Vagina (tissue), 2 donors: Measurements from ENCODE around the gene SLC22A23. TPM values are rescaled to one million over a fixed set of nuclear protein-coding genes. Genes with fewer than 3 reads are reported as not detected.

ENCODE experiments used
- DNase-seq, 2 donors: peaks; one replicate each; pipeline ENCODE4 v3.0.0-alpha.2; 2017; ENCODE audit errors: extremely low spot score in 2 of 2
- H3K27ac ChIP-seq: fragments of 200-600 bp; sonication (generic); one replicate; pipeline ENCODE4 v1.5.1; 2019
- H3K27me3 ChIP-seq: fragments of 200-600 bp; sonication (generic); one replicate; pipeline ENCODE4 v1.5.1; 2019
- H3K36me3 ChIP-seq, 2 donors: fragments of 200-600 bp; sonication (generic); one replicate each; pipeline ENCODE4 v1.5.1; 2017 to 2019
- H3K4me1 ChIP-seq: fragments of 200-600 bp; sonication (generic); one replicate; pipeline ENCODE4 v1.5.1; 2019
- H3K4me3 ChIP-seq, 2 donors: fragments of 200-600 bp; sonication (generic); 1 replicate in 1 of 2; 2 replicates in 1 of 2; pipeline ENCODE4 v1.5.1; 2016 to 2019
- H3K9me3 ChIP-seq: fragments of 200-600 bp; sonication (generic); one replicate; pipeline ENCODE4 v1.5.1; 2019
- CTCF ChIP-seq, 3 experiments: fragments of 450-650 bp in 2 of 3; fragments of 200-600 bp in 1 of 3; sonication (generic) in 1 of 3; IDR thresholded peaks; one replicate each; pipeline ENCODE4 v1.5.1; 2017 to 2019; ENCODE audit warnings: antibody characterized with exemption in 3 of 3, mild to moderate bottlenecking in 2 of 3, moderate library complexity in 2 of 3
- POLR2A ChIP-seq, 2 donors: fragments of 450-650 bp; IDR thresholded peaks; one replicate each; pipeline ENCODE4 v1.6.1; 2017; ENCODE audit warnings: antibody characterized with exemption in 2 of 2, mild to moderate bottlenecking in 2 of 2, moderate library complexity in 2 of 2
- POLR2AphosphoS5 ChIP-seq, 2 donors: sonication (generic); formaldehyde crosslinking; IDR thresholded peaks; one replicate each; pipeline ENCODE4 v1.9.0; 2017; ENCODE audit warnings: antibody characterized with exemption in 2 of 2, mild to moderate bottlenecking in 2 of 2, low read depth in 1 of 2; ENCODE audit not compliant: insufficient read depth in 1 of 2
- intact Hi-C: fragments of 100-400 bp; cut with DNase I; formaldehyde crosslinking; loops from one replicate; pipeline ENCODE4 v1.15.1; 2023
- total RNA-seq: library from RNA; depleted of rRNA; stranded (reverse); fragments of >200 nt; gene quantifications from one replicate; pipeline ENCODE4 v1.2.3, GENCODE V29; 2016

The SLC22A23 gene
- total RNA-seq, 1 donor from 2014 or later: 40.5 TPM

- Histone ChIP-seq H3K4me1 (peaks cover 7% of the 10 kb centered on the region), H3K36me3 (no peaks in the 10 kb centered on the region), H3K27me3 (no peaks in the 10 kb centered on the region), H3K27ac (no peak overlapping the region), H3K9me3 (no peaks in the 10 kb centered on the region), H3K4me3 (no peak overlapping the region)
- intact Hi-C loops: no loop called here
- DNase-seq: no peak
- no peak for TF ChIP-seq POLR2A (IDR thresholded peaks at IDR 0.05)
- peak in 1 of 2 donors; percentile 64 for TF ChIP-seq POLR2AphosphoS5 (IDR thresholded peaks at IDR 0.05; ENCODE audit: insufficient read depth in 1 of 2, low read depth in 1 of 2)
Observed at GRCh38 chr6:3419624-3420272, 37.1 kb downstream of the SLC22A23 start.

DNA sequence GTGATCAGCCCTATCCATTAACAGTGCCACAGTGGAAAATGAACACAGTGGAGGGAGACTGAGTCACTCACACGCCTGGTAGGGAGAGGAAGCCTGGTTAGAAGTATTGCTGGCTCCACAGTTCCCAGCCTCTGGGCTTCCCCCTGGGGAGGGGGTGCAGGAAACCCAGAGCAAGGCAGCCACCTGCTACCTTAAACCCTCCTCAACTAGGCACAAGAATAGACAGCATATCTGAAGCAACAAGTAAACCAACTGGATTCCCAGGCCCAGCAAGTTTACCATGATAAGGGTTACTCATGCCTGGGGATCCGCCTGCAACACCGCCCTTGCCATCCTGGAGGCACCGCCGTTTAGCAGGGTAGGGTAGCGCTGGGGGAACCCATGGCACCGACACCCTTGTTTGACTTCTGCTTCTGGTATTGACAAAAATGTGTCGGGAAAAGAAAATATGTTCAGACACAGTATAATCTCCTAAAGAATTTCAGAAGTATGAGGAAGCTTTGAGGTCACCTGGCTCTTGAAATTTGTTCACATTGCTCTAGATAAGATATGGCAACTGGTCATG lies 38.3 kb downstream of the SLC22A23 start:
- H3K27ac ChIP-seq: no peak overlapping the region
- intact Hi-C loops: no loop called here

GRCh38 chr6:3417473-3417872 lies 39.4 kb downstream of the SLC22A23 start:
- Histone ChIP-seq H3K27me3 (no peaks in the 10 kb centered on the region), H3K4me1 (peaks cover 7% of the 10 kb centered on the region), H3K36me3 (no peaks in the 10 kb centered on the region), H3K9me3 (no peaks in the 10 kb centered on the region), H3K4me3 (no peak overlapping the region), H3K27ac (no peak overlapping the region)
- DNase-seq: no peak
- intact Hi-C loops: no loop called here
- TF ChIP-seq CTCF (IDR thresholded peaks at IDR 0.05): no peak
- no peak for TF ChIP-seq POLR2A (IDR thresholded peaks at IDR 0.05)
- TF ChIP-seq POLR2AphosphoS5 (IDR thresholded peaks at IDR 0.05; ENCODE audit: insufficient read depth in 1 of 2, low read depth in 1 of 2): no peak

More for the DNA sequence above, 38.3 kb downstream of the SLC22A23 start:
- Histone ChIP-seq H3K4me1 (peaks cover 7% of the 10 kb centered on the region), H3K4me3 (no peak overlapping the region), H3K36me3 (no peaks in the 10 kb centered on the region), H3K27me3 (no peaks in the 10 kb centered on the region), H3K9me3 (no peaks in the 10 kb centered on the region)
- TF ChIP-seq POLR2AphosphoS5 (IDR thresholded peaks at IDR 0.05; ENCODE audit: insufficient read depth in 1 of 2, low read depth in 1 of 2) (peak in 1 of 2 donors; percentile 53), CTCF (IDR thresholded peaks at IDR 0.05) (no peak), POLR2A (IDR thresholded peaks at IDR 0.05) (no peak)
- DNase-seq: no peak

DNA sequence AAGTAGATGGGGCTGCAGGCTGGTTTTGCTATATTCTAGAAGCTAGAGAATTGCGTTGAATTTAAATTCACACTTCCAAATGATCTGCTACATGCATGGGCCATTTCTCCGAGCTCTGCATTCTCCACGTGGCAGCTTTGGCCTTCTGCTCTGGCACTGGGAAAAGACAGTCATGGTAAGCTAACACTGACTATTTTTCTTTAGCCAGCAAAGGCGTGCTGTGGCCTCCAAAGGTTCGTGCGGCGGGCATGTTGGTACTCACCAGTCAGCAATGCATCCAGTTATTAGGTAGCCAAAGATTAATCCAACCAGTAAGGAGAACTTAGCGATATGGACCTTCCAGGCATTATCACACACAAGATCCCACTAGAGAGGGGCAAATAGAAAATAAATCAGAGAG lies 41.4 kb downstream of the SLC22A23 start:
- H3K4me1 ChIP-seq: peaks cover 11% of the 10 kb centered on the region
- H3K27me3 ChIP-seq: no peaks in the 10 kb centered on the region
- no peaks in the 10 kb centered on the region for H3K36me3 ChIP-seq
- H3K4me3 ChIP-seq: no peak overlapping the region
- no peak for DNase-seq
- TF ChIP-seq POLR2A (IDR thresholded peaks at IDR 0.05): no peak
- TF ChIP-seq POLR2AphosphoS5 (IDR thresholded peaks at IDR 0.05; ENCODE audit: insufficient read depth in 1 of 2, low read depth in 1 of 2): no peak
- TF ChIP-seq CTCF (IDR thresholded peaks at IDR 0.05): no peak
- no peaks in the 10 kb centered on the region for H3K9me3 ChIP-seq
- intact Hi-C loops: no loop called here
- H3K27ac ChIP-seq: no peak overlapping the region

- Histone ChIP-seq H3K27ac (no peak overlapping the region), H3K36me3 (no peaks in the 10 kb centered on the region), H3K4me1 (peaks cover 11% of the 10 kb centered on the region), H3K9me3 (no peaks in the 10 kb centered on the region), H3K27me3 (no peaks in the 10 kb centered on the region), H3K4me3 (no peak overlapping the region)
- TF ChIP-seq POLR2A (IDR thresholded peaks at IDR 0.05): no peak
- TF ChIP-seq POLR2AphosphoS5 (IDR thresholded peaks at IDR 0.05; ENCODE audit: insufficient read depth in 1 of 2, low read depth in 1 of 2): no peak
- no peak for TF ChIP-seq CTCF (IDR thresholded peaks at IDR 0.05)
- intact Hi-C loops: no loop called here
- no peak for DNase-seq
Observed at GRCh38 chr6:3415082-3415453, 41.8 kb downstream of the SLC22A23 start.
